NB4 (cell line): ENCODE measurements around the gene GPR132.
A peak's percentile ranks its signal among the peaks of the same experiment; 100 is the strongest.
"Not testable (repeated sequence)": the region's sequence is repeated elsewhere in the genome, so short reads cannot be mapped to it uniquely, and the experiment has no call there.

ENCODE experiments used
- DNase-seq: peaks from one replicate; pipeline ENCODE4 v3.0.0; 2010; ENCODE audit warnings: low read depth
- H3K4me3 ChIP-seq: one replicate; pipeline ENCODE4 v1.5.1; 2011; ENCODE audit warnings: mild to moderate bottlenecking, low read depth, low read length, moderate library complexity
- CTCF ChIP-seq: IDR thresholded peaks from one replicate; pipeline ENCODE4 v1.5.1; 2012; ENCODE audit warnings: low read depth, low read length
- MAX ChIP-seq: IDR thresholded peaks from 2 replicates; pipeline ENCODE4 v1.6.1; 2011; ENCODE audit warnings: low read depth, low read length
- MYC ChIP-seq: IDR thresholded peaks from 2 replicates; pipeline ENCODE4 v1.6.1; 2011; ENCODE audit warnings: low read depth, low read length
- POLR2A ChIP-seq: IDR thresholded peaks from 2 replicates; pipeline ENCODE4 v1.6.1; 2011; ENCODE audit warnings: mild to moderate bottlenecking; ENCODE audit not compliant: insufficient read length; ENCODE audit errors: extremely low read depth

Gene GPR132

DNA sequence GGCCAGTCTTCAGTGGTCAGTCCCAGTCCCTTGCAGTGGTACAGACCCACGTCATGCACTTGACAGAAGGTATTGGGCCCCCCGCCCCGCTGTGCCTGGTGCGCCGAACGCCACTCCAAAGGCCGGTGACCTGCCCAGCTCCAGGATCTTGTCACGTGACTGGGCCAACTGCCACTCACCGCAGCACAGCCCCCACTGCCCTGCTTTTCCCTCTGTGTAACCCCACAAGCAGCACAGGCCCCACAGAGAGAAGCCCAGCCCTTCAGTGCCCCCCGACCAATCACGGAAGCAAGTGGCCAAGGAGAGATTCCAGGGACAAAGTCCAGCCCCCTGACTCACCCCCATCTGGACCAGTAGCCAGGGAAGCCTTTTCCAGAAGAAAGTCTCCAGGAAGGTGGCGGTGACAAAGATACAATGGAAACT lies 498 bp downstream of the GPR132 start:
- no peak for TF ChIP-seq MYC
- TF ChIP-seq MAX: no peak
- TF ChIP-seq POLR2A: no peak
- TF ChIP-seq CTCF: no peak

DNA sequence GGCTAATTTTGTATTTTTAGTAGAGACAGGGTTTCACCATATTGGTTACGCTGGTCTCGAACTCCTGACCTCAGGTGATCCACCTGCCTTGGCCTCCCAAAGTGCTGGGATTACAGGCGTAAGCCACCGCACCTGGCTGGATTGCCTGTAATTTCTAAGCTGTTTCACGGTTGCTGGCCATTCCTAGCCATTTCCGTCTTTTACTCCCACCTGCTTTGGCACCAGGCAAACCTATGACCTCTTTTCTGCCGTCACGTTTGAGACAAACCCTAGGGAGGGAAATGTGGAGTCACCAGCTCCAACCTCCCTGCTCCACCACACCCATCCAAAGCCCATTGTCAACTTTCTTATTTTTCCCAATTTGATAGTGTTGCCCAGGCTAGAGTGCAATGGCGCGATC lies 1.2 kb downstream of the GPR132 start:
- H3K4me3 ChIP-seq: no peak overlapping the region
- no peak for TF ChIP-seq MYC
- no peak for TF ChIP-seq MAX
- no peak for TF ChIP-seq POLR2A
- TF ChIP-seq CTCF: no peak
- no peak for DNase-seq

More for the DNA sequence above, 498 bp downstream of the GPR132 start:
- peak overlapping the region; percentile 38 for H3K4me3 ChIP-seq
- DNase-seq: peak; percentile 35

GRCh38 chr14:105063506-105063905 lies 1.7 kb downstream of the GPR132 start:
- not testable (repeated sequence) for H3K4me3 ChIP-seq
- peak; percentile 73 for TF ChIP-seq MYC
- TF ChIP-seq MAX: peak; percentile 74
- peak; percentile 74 for DNase-seq

GRCh38 chr14:105063056-105063455 lies 2.2 kb downstream of the GPR132 start:
- DNase-seq: no peak
- no peak for TF ChIP-seq MAX
- no peak for TF ChIP-seq CTCF
- no peak for TF ChIP-seq POLR2A
- no peak overlapping the region for H3K4me3 ChIP-seq

- no peak overlapping the region for H3K4me3 ChIP-seq
- no peak for TF ChIP-seq POLR2A
Observed at GRCh38 chr14:105062048-105062433, 3.2 kb downstream of the GPR132 start.

GRCh38 chr14:105061428-105062047 lies 3.7 kb downstream of the GPR132 start:
- DNase-seq: peak; percentile 53
- TF ChIP-seq MAX: no peak
- TF ChIP-seq CTCF: no peak
- no peak for TF ChIP-seq POLR2A
- no peak for TF ChIP-seq MYC
- H3K4me3 ChIP-seq: no peak overlapping the region

More at GRCh38 chr14:105062048-105062433, 3.2 kb downstream of the GPR132 start:
- DNase-seq: no peak
